GM23338 (cell line): ENCODE results near the gene SERTAD1. TPM values are rescaled to one million over a fixed set of nuclear protein-coding genes. Genes with fewer than 3 reads are reported as not detected.

Experiments used
- ATAC-seq: fragments of 200-7000 bp; cut with Tn5 transposase; 3 replicates; pipeline ENCODE4 v1.9.1; 2020
- DNase-seq: peaks from one replicate; pipeline ENCODE4 v3.0.0-alpha.2; 2015; ENCODE audit warnings: low spot score
- H2AFZ ChIP-seq: fragments of 200-600 bp; sonication (generic); 2 replicates; pipeline ENCODE4 v1.8.0; 2016; ENCODE audit warnings: antibody characterized with exemption, mild to moderate bottlenecking, moderate library complexity
- H3F3A ChIP-seq: fragments of 200-600 bp; sonication (generic); replicated peaks from 2 replicates; pipeline ENCODE4 v1.8.0; 2017; ENCODE audit warnings: antibody characterized with exemption, mixed run types, low read depth
- H3K27ac ChIP-seq: fragments of 200-600 bp; sonication (generic); 2 replicates; pipeline ENCODE4 v1.6.1; 2016; ENCODE audit warnings: low read depth
- H3K27me3 ChIP-seq: fragments of 200-600 bp; sonication (generic); 2 replicates; pipeline ENCODE4 v1.8.0; 2016; ENCODE audit warnings: mild to moderate bottlenecking, mixed run types, moderate library complexity; ENCODE audit not compliant: insufficient read depth
- H3K36me3 ChIP-seq: fragments of 200-600 bp; sonication (generic); 2 replicates; pipeline ENCODE4 v1.8.0; 2016; ENCODE audit warnings: mild to moderate bottlenecking; ENCODE audit not compliant: insufficient read depth
- H3K4me1 ChIP-seq: fragments of 200-600 bp; sonication (generic); 2 replicates; pipeline ENCODE4 v1.8.0; 2016; ENCODE audit warnings: mild to moderate bottlenecking, moderate library complexity; ENCODE audit not compliant: insufficient read depth
- H3K4me2 ChIP-seq: fragments of 200-600 bp; sonication (generic); 2 replicates; pipeline ENCODE4 v1.7.1; 2017; ENCODE audit warnings: mixed run types
- H3K4me3 ChIP-seq: fragments of 200-600 bp; sonication (generic); 2 replicates; pipeline ENCODE4 v1.6.1; 2016; ENCODE audit warnings: mixed run types
- H3K79me2 ChIP-seq: fragments of 200-600 bp; sonication (generic); replicated peaks from 2 replicates; pipeline ENCODE4 v1.8.0; 2017; ENCODE audit warnings: mild to moderate bottlenecking; ENCODE audit not compliant: insufficient read depth
- H3K9me2 ChIP-seq: fragments of 200-600 bp; sonication (generic); 2 replicates; pipeline ENCODE4 v1.8.0; 2017; ENCODE audit not compliant: insufficient read depth
- H4K20me1 ChIP-seq: fragments of 200-600 bp; sonication (generic); replicated peaks from 2 replicates; pipeline ENCODE4 v1.8.0; 2017; ENCODE audit warnings: mild to moderate bottlenecking; ENCODE audit not compliant: insufficient read depth
- H3K27ac Mint-ChIP-seq: 2 replicates; pipeline ENCODE4 v1.8.0; 2020; ENCODE audit warnings: inconsistent platforms, mild to moderate bottlenecking, moderate library complexity, mixed read lengths
- H3K27me3 Mint-ChIP-seq: 3 replicates; pipeline ENCODE4 v1.8.0; 2022; ENCODE audit warnings: low read depth, mild to moderate bottlenecking, moderate library complexity, mixed read lengths, inconsistent platforms; ENCODE audit not compliant: insufficient read depth, poor library complexity
- H3K36me3 Mint-ChIP-seq: 3 replicates; pipeline ENCODE4 v1.8.0; 2021; ENCODE audit warnings: low read depth, mild to moderate bottlenecking, inconsistent platforms, moderate library complexity, mixed read lengths
- H3K4me1 Mint-ChIP-seq: 3 replicates; pipeline ENCODE4 v1.8.0; 2020; ENCODE audit warnings: mild to moderate bottlenecking, inconsistent platforms, mixed read lengths
- H3K4me3 Mint-ChIP-seq: 3 replicates; pipeline ENCODE4 v1.8.0; 2021; ENCODE audit warnings: moderate library complexity, mild to moderate bottlenecking, inconsistent platforms, mixed read lengths
- H3K9me3 Mint-ChIP-seq: 3 replicates; pipeline ENCODE4 v1.8.0; 2020; ENCODE audit warnings: moderate library complexity, mild to moderate bottlenecking, inconsistent platforms, mixed read lengths
- CREB1 ChIP-seq: fragments of 250-450 bp; sonication (Bioruptor Pico); IDR thresholded peaks from 2 replicates; pipeline ENCODE4 v1.5.0; 2020; ENCODE audit warnings: low read depth, mild to moderate bottlenecking, moderate library complexity
- EZH2 ChIP-seq: fragments of 200-600 bp; sonication (generic); IDR thresholded peaks from one replicate; pipeline ENCODE4 v1.8.0; 2017; ENCODE audit warnings: antibody characterized with exemption, mild to moderate bottlenecking, low read depth; ENCODE audit not compliant: unreplicated experiment
- JUNB ChIP-seq: IDR thresholded peaks from one replicate; pipeline ENCODE4 v1.6.1; 2016; ENCODE audit warnings: antibody characterized with exemption; ENCODE audit not compliant: unreplicated experiment
- NANOG ChIP-seq: IDR thresholded peaks from 2 replicates; pipeline ENCODE4 v1.6.1; 2016; ENCODE audit warnings: antibody characterized with exemption, borderline replicate concordance
- POLR2AphosphoS5 ChIP-seq: IDR thresholded peaks from 2 replicates; pipeline ENCODE4 v1.6.1; 2016; ENCODE audit warnings: antibody characterized with exemption, low read depth
- ZNF114 ChIP-seq: fragments of 250-450 bp; sonication (Bioruptor Pico); IDR thresholded peaks from 2 replicates; pipeline ENCODE4 v1.5.0; 2020; ENCODE audit warnings: mild to moderate bottlenecking, moderate library complexity
- polyA plus RNA-seq: library from polyadenylated mRNA; unstranded; fragments of >200 nt; fragmentation: Nextera tagmentation; extraction: Ambion mirVana; gene quantifications from 2 replicates; pipeline ENCODE4 v1.2.1, GENCODE V29; 2016
- total RNA-seq: library from RNA; depleted of rRNA; stranded (reverse); fragments of >200 nt; shearing (Covaris generic); gene quantifications from 2 replicates; pipeline ENCODE4 v1.2.3, GENCODE V29; 2014
- TF ChIP-seq, protein P1 (sequence below): IDR thresholded peaks from 2 replicates; pipeline ENCODE4 v1.6.1; 2016; ENCODE audit warnings: antibody characterized with exemption
- TF ChIP-seq, protein P2 (sequence below), 2 experiments: fragments of 200-600 bp in 1 of 2; sonication (generic) in 1 of 2; conservative IDR thresholded peaks; 2 replicates each; pipeline versions ENCODE4 v1.5.1 to v1.6.1; 2016 to 2017; ENCODE audit warnings: antibody characterized with exemption in 2 of 2, low read depth in 2 of 2, mild to moderate bottlenecking in 2 of 2, moderate library complexity in 1 of 2
- TF ChIP-seq, protein P3 (sequence below): fragments of 250-450 bp; sonication (Bioruptor Pico); IDR thresholded peaks from 2 replicates; pipeline ENCODE4 v1.5.0; 2020; ENCODE audit warnings: mild to moderate bottlenecking, moderate library complexity

The SERTAD1 gene
- total and polyA plus RNA-seq, 2 experiments from 2014 or later = 4.6 to 9.1 TPM

GRCh38 chr19:40466219-40466984 is 40.6 kb upstream of the SERTAD1 start:
- H4K20me1 ChIP-seq = no peaks in the 10 kb centered on the region
- no peak overlapping the region for H2AFZ ChIP-seq
- no peak overlapping the region for H3K27ac ChIP-seq

More at GRCh38 chr19:40466219-40466984, 40.6 kb upstream of the SERTAD1 start:
- Mint-ChIP-seq H3K9me3 (no peaks in the 10 kb centered on the region; the same call in 2 of the 3 replicates), H3K4me1 (peaks cover 13% of the 10 kb centered on the region), H3K4me3 (peak overlapping the region; percentile 79), H3K36me3 (no peaks in the 10 kb centered on the region; the same call in 2 of the 3 replicates), H3K27ac (no peak overlapping the region), H3K27me3 (peaks cover 39% of the 10 kb centered on the region)
- peak overlapping the region; percentile 70 for H3K4me2 ChIP-seq
- no peaks in the 10 kb centered on the region; the same call in 1 of the 2 replicates for H3K4me1 ChIP-seq
- H3K27me3 ChIP-seq = peaks cover 36% of the 10 kb centered on the region
- no peaks in the 10 kb centered on the region for H3K36me3 ChIP-seq
- TF ChIP-seq, protein P1, sequence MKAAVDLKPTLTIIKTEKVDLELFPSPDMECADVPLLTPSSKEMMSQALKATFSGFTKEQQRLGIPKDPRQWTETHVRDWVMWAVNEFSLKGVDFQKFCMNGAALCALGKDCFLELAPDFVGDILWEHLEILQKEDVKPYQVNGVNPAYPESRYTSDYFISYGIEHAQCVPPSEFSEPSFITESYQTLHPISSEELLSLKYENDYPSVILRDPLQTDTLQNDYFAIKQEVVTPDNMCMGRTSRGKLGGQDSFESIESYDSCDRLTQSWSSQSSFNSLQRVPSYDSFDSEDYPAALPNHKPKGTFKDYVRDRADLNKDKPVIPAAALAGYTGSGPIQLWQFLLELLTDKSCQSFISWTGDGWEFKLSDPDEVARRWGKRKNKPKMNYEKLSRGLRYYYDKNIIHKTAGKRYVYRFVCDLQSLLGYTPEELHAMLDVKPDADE = no peak
- TF ChIP-seq NANOG = no peak
- TF ChIP-seq, protein P2, sequence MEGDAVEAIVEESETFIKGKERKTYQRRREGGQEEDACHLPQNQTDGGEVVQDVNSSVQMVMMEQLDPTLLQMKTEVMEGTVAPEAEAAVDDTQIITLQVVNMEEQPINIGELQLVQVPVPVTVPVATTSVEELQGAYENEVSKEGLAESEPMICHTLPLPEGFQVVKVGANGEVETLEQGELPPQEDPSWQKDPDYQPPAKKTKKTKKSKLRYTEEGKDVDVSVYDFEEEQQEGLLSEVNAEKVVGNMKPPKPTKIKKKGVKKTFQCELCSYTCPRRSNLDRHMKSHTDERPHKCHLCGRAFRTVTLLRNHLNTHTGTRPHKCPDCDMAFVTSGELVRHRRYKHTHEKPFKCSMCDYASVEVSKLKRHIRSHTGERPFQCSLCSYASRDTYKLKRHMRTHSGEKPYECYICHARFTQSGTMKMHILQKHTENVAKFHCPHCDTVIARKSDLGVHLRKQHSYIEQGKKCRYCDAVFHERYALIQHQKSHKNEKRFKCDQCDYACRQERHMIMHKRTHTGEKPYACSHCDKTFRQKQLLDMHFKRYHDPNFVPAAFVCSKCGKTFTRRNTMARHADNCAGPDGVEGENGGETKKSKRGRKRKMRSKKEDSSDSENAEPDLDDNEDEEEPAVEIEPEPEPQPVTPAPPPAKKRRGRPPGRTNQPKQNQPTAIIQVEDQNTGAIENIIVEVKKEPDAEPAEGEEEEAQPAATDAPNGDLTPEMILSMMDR (conservative IDR thresholded peaks at IDR 0.05; ENCODE audit: low read depth in 2 of 2) = no peak
- no peak for TF ChIP-seq JUNB
- no peak for TF ChIP-seq EZH2
- no peak for TF ChIP-seq CREB1 (CRISPR knock-in tag)
- no peak for TF ChIP-seq POLR2AphosphoS5
- TF ChIP-seq ZNF114 (CRISPR knock-in tag) = no peak
- TF ChIP-seq, protein P3, sequence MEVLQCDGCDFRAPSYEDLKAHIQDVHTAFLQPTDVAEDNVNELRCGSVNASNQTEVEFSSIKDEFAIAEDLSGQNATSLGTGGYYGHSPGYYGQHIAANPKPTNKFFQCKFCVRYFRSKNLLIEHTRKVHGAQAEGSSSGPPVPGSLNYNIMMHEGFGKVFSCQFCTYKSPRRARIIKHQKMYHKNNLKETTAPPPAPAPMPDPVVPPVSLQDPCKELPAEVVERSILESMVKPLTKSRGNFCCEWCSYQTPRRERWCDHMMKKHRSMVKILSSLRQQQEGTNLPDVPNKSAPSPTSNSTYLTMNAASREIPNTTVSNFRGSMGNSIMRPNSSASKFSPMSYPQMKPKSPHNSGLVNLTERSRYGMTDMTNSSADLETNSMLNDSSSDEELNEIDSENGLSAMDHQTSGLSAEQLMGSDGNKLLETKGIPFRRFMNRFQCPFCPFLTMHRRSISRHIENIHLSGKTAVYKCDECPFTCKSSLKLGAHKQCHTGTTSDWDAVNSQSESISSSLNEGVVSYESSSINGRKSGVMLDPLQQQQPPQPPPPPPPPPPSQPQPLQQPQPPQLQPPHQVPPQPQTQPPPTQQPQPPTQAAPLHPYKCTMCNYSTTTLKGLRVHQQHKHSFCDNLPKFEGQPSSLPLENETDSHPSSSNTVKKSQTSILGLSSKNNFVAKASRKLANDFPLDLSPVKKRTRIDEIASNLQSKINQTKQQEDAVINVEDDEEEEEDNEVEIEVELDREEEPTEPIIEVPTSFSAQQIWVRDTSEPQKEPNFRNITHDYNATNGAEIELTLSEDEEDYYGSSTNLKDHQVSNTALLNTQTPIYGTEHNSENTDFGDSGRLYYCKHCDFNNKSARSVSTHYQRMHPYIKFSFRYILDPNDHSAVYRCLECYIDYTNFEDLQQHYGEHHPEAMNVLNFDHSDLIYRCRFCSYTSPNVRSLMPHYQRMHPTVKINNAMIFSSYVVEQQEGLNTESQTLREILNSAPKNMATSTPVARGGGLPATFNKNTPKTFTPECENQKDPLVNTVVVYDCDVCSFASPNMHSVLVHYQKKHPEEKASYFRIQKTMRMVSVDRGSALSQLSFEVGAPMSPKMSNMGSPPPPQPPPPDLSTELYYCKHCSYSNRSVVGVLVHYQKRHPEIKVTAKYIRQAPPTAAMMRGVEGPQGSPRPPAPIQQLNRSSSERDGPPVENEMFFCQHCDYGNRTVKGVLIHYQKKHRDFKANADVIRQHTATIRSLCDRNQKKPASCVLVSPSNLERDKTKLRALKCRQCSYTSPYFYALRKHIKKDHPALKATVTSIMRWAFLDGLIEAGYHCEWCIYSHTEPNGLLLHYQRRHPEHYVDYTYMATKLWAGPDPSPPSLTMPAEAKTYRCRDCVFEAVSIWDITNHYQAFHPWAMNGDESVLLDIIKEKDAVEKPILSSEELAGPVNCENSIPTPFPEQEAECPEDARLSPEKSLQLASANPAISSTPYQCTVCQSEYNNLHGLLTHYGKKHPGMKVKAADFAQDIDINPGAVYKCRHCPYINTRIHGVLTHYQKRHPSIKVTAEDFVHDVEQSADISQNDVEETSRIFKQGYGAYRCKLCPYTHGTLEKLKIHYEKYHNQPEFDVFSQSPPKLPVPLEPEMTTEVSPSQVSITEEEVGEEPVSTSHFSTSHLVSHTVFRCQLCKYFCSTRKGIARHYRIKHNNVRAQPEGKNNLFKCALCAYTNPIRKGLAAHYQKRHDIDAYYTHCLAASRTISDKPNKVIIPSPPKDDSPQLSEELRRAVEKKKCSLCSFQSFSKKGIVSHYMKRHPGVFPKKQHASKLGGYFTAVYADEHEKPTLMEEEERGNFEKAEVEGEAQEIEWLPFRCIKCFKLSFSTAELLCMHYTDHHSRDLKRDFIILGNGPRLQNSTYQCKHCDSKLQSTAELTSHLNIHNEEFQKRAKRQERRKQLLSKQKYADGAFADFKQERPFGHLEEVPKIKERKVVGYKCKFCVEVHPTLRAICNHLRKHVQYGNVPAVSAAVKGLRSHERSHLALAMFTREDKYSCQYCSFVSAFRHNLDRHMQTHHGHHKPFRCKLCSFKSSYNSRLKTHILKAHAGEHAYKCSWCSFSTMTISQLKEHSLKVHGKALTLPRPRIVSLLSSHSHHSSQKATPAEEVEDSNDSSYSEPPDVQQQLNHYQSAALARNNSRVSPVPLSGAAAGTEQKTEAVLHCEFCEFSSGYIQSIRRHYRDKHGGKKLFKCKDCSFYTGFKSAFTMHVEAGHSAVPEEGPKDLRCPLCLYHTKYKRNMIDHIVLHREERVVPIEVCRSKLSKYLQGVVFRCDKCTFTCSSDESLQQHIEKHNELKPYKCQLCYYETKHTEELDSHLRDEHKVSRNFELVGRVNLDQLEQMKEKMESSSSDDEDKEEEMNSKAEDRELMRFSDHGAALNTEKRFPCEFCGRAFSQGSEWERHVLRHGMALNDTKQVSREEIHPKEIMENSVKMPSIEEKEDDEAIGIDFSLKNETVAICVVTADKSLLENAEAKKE = no peak
- H3F3A ChIP-seq = peaks cover 3% of the 10 kb centered on the region; the same call in 1 of the 2 replicates
- DNase-seq = no peak
- peak overlapping the region; percentile 88; the same call in 1 of the 2 replicates for H3K4me3 ChIP-seq
- ATAC-seq = no peak
- no peaks in the 10 kb centered on the region for H3K79me2 ChIP-seq
- H3K9me2 ChIP-seq = no peaks in the 10 kb centered on the region
